OCI-LY1 (cell line): ENCODE results near the gene DOK5.

Experiments
- EZH2 ChIP-seq: fragments of 200-600 bp; sonication (generic), shearing (Covaris generic); IDR thresholded peaks from 2 replicates; pipeline ENCODE4 v1.8.0; 2017; ENCODE audit warnings: borderline replicate concordance, mixed run types, mild to moderate bottlenecking, antibody characterized with exemption, low read length, moderate library complexity, mixed read lengths
- TF ChIP-seq, protein P1 (sequence below): fragments of 200-600 bp; sonication (generic), shearing (Covaris generic); IDR thresholded peaks from 2 replicates; pipeline ENCODE4 v1.5.1; 2017; ENCODE audit warnings: mild to moderate bottlenecking, antibody characterized with exemption, low read length, moderate library complexity, mixed read lengths

DNA sequence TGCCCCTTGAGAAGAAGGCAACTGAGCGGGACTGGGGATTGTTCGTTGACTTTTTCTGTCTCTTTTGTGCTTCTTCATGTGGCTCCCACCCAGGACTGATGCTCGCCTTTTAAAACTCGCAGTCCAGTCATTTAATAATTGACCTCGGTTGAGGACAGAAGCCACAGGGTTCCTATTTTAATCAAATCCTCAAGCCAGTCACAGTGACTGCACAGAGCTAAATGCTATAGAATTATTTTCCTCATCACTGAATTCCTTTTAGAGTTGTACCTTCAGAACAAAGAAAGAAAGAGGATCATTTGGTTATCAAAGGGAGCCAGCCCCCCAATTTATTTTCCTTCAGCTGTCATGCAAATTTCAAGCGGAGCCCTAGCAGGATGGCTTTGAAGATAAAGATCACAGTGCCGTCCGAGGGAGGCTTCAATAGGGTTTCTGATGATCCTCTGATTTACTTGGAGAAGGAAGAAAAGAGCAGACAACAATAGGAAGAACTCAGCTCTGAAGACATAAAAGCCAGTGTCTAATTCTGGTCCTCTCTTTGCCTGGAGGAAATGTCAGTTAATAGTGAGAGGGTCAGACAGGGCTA, 186.6 kb downstream of the DOK5 start:
- TF ChIP-seq, protein P1, sequence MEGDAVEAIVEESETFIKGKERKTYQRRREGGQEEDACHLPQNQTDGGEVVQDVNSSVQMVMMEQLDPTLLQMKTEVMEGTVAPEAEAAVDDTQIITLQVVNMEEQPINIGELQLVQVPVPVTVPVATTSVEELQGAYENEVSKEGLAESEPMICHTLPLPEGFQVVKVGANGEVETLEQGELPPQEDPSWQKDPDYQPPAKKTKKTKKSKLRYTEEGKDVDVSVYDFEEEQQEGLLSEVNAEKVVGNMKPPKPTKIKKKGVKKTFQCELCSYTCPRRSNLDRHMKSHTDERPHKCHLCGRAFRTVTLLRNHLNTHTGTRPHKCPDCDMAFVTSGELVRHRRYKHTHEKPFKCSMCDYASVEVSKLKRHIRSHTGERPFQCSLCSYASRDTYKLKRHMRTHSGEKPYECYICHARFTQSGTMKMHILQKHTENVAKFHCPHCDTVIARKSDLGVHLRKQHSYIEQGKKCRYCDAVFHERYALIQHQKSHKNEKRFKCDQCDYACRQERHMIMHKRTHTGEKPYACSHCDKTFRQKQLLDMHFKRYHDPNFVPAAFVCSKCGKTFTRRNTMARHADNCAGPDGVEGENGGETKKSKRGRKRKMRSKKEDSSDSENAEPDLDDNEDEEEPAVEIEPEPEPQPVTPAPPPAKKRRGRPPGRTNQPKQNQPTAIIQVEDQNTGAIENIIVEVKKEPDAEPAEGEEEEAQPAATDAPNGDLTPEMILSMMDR = no peak
- TF ChIP-seq EZH2 = no peak
